Measurements from ENCODE around the gene ERC2.

DNA sequence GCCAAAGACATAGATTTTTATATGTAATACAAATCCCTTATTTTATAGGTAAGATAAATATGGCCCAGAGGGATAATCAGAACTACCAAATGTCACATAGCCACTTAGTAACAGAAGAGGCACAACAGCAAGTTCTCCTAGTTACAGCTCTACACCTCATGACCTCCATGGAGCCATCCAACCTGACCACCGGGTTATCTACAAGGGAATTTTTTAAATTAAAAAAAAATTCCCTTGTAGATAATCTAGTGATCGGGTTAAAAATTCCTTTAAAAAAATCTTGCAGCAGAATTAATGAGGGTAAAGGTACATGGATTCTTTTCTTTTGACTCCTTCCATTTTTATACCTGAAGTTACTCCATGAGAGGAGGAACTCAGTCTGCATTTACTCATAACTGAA, 615.9 kb downstream of the ERC2 start:
- TF ChIP-seq, protein P1, sequence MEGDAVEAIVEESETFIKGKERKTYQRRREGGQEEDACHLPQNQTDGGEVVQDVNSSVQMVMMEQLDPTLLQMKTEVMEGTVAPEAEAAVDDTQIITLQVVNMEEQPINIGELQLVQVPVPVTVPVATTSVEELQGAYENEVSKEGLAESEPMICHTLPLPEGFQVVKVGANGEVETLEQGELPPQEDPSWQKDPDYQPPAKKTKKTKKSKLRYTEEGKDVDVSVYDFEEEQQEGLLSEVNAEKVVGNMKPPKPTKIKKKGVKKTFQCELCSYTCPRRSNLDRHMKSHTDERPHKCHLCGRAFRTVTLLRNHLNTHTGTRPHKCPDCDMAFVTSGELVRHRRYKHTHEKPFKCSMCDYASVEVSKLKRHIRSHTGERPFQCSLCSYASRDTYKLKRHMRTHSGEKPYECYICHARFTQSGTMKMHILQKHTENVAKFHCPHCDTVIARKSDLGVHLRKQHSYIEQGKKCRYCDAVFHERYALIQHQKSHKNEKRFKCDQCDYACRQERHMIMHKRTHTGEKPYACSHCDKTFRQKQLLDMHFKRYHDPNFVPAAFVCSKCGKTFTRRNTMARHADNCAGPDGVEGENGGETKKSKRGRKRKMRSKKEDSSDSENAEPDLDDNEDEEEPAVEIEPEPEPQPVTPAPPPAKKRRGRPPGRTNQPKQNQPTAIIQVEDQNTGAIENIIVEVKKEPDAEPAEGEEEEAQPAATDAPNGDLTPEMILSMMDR (IDR thresholded peaks at IDR 0.05; ENCODE audit: control extremely low read depth in 1 of 3, insufficient read depth in 1 of 3, low read depth in 1 of 3, low read length in 3 of 3) = no peak
- no peak for TF ChIP-seq BACH1 (IDR thresholded peaks at IDR 0.05; ENCODE audit: low read length)
- TF ChIP-seq POLR2A (IDR thresholded peaks at IDR 0.05; ENCODE audit: control extremely low read depth in 1 of 2, low read depth in 2 of 2, low read length in 2 of 2) = no peak

All from H1 (cell line).